ENCODE measurements around the gene SCNN1B. TPM values are rescaled to one million over a fixed set of nuclear protein-coding genes. Genes with fewer than 3 reads are reported as not detected.

SCNN1B gene
- polyA plus RNA-seq, 1 donor from 2014 or later = not detected

- Histone ChIP-seq H3K36me3 (ENCODE audit: insufficient read depth, low read length) (no peaks in the 10 kb centered on the region), H3K9me3 (ENCODE audit: low read length) (no peaks in the 10 kb centered on the region), H4K20me1 (ENCODE audit: insufficient read depth) (no peaks in the 10 kb centered on the region), H3K9me2 (ENCODE audit: insufficient read depth, low read length) (no peaks in the 10 kb centered on the region), H3K79me2 (replicated peaks; ENCODE audit: insufficient read depth, low read length) (no peaks in the 10 kb centered on the region), H3K9ac (ENCODE audit: low read length) (no peak overlapping the region), H3K27me3 (ENCODE audit: insufficient read depth, low read depth, low read length) (no peaks in the 10 kb centered on the region), H3F3A (ENCODE audit: insufficient read depth, low read length, poor library complexity, severe bottlenecking) (no peaks in the 10 kb centered on the region), H3K27ac (ENCODE audit: low read length) (no peak overlapping the region), H3K4me2 (ENCODE audit: low read length) (no peak overlapping the region), H3K4me3 (ENCODE audit: low read length) (no peak overlapping the region), H2AFZ (ENCODE audit: low read depth, low read length) (no peak overlapping the region)
- TF ChIP-seq REST (IDR thresholded peaks at IDR 0.05; ENCODE audit: borderline replicate concordance) (no peak), EZH2 (IDR thresholded peaks at IDR 0.05; ENCODE audit: borderline replicate concordance, insufficient read depth, low read length, poor library complexity, severe bottlenecking) (no peak), RAD21 (conservative IDR thresholded peaks at IDR 0.05) (no peak), EP300 (conservative IDR thresholded peaks at IDR 0.05; ENCODE audit: poor library complexity, severe bottlenecking) (no peak), POLR2AphosphoS5 (IDR thresholded peaks at IDR 0.05) (no peak), SMC3 (conservative IDR thresholded peaks at IDR 0.05; ENCODE audit: poor library complexity) (no peak), CTCF (IDR thresholded peaks at IDR 0.05; ENCODE audit: poor library complexity, severe bottlenecking) (no peak), TAF1 (IDR thresholded peaks at IDR 0.05; ENCODE audit: low read depth) (no peak), MXI1 (conservative IDR thresholded peaks at IDR 0.05; ENCODE audit: poor library complexity, severe bottlenecking) (no peak)
Observed at GRCh38 chr16:23288209-23288608, 13.9 kb upstream of the SCNN1B start.

GRCh38 chr16:23288726-23289512 is 13.2 kb upstream of the SCNN1B start:
- no peaks in the 10 kb centered on the region for H3K36me3 ChIP-seq (ENCODE audit: insufficient read depth, low read length)
- H3K9ac ChIP-seq (ENCODE audit: low read length) = no peak overlapping the region
- H3K4me2 ChIP-seq (ENCODE audit: low read length) = no peak overlapping the region
- no peaks in the 10 kb centered on the region for H3K9me3 ChIP-seq (ENCODE audit: low read length)
- H3K4me3 ChIP-seq (ENCODE audit: low read length) = no peak overlapping the region
- no peaks in the 10 kb centered on the region for H3F3A ChIP-seq (ENCODE audit: insufficient read depth, low read length, poor library complexity, severe bottlenecking)
- no peak overlapping the region for H3K27ac ChIP-seq (ENCODE audit: low read length)
- no peak overlapping the region for H2AFZ ChIP-seq (ENCODE audit: low read depth, low read length)
- no peaks in the 10 kb centered on the region for H3K79me2 ChIP-seq (replicated peaks; ENCODE audit: insufficient read depth, low read length)
- no peak for TF ChIP-seq CTCF (IDR thresholded peaks at IDR 0.05; ENCODE audit: poor library complexity, severe bottlenecking)
- TF ChIP-seq EP300 (conservative IDR thresholded peaks at IDR 0.05; ENCODE audit: poor library complexity, severe bottlenecking) = no peak
- no peak for TF ChIP-seq SMC3 (conservative IDR thresholded peaks at IDR 0.05; ENCODE audit: poor library complexity)
- H4K20me1 ChIP-seq (ENCODE audit: insufficient read depth) = no peaks in the 10 kb centered on the region
- H3K9me2 ChIP-seq (ENCODE audit: insufficient read depth, low read length) = no peaks in the 10 kb centered on the region
- no peaks in the 10 kb centered on the region for H3K27me3 ChIP-seq (ENCODE audit: insufficient read depth, low read depth, low read length)
